K562 (cell line): ENCODE results near the gene PRC1. TPM values are rescaled to one million over a fixed set of nuclear protein-coding genes. Genes with fewer than 3 reads are reported as not detected.

Experiments used
- ASH1L ChIP-seq: fragments of 450-650 bp; IDR thresholded peaks from 2 replicates; pipeline ENCODE4 v1.6.1; 2018; ENCODE audit warnings: borderline replicate concordance, mild to moderate bottlenecking, low read depth; ENCODE audit not compliant: partially characterized antibody
- CREBBP ChIP-seq: IDR thresholded peaks from one replicate; pipeline ENCODE4 v1.6.1; 2012; ENCODE audit warnings: low read depth, mild to moderate bottlenecking, control low read depth, inconsistent platforms, low read length
- KLF16 ChIP-seq: IDR thresholded peaks from 2 replicates; pipeline ENCODE4 v1.6.1; 2016; ENCODE audit warnings: antibody characterized with exemption
- MTA1 ChIP-seq: fragments of 450-650 bp; IDR thresholded peaks from 2 replicates; pipeline ENCODE4 v1.6.1; 2017; ENCODE audit warnings: borderline replicate concordance
- MYC ChIP-seq, 2 experiments: fragments of 250-450 bp in 1 of 2; sonication (Bioruptor Pico) in 1 of 2; IDR thresholded peaks; 2 replicates each; pipeline versions ENCODE4 v1.5.1 to v1.6.1; 2012 to 2021; ENCODE audit warnings: low read depth in 2 of 2, borderline replicate concordance in 1 of 2, improper control_type of control experiment in 1 of 2, low read length in 1 of 2, mild to moderate bottlenecking in 1 of 2, moderate library complexity in 1 of 2
- RFX1 ChIP-seq: fragments of 450-650 bp; IDR thresholded peaks from 2 replicates; pipeline ENCODE4 v1.6.1; 2016; ENCODE audit warnings: mild to moderate bottlenecking, moderate library complexity
- ZBTB7A ChIP-seq: IDR thresholded peaks from 2 replicates; pipeline ENCODE4 v1.6.1; 2011; ENCODE audit warnings: low read depth, mild to moderate bottlenecking, low read length, moderate library complexity, borderline replicate concordance; ENCODE audit not compliant: control insufficient read depth
- ZNF143 ChIP-seq: sonication (generic); formaldehyde crosslinking; IDR thresholded peaks from 2 replicates; pipeline ENCODE4 v1.9.0; 2022; ENCODE audit warnings: mild to moderate bottlenecking, missing genetic modification reagents
- polyA plus RNA-seq, 8 experiments: library from polyadenylated mRNA; depleted of rRNA in 4 of 8; stranded (reverse) in 5 of 8; unstranded in 3 of 8; fragments of >200 nt; fragmentation: Nextera tagmentation in 2 of 8; fragmentation: Illumina TruSeq in 1 of 8; extraction: Ambion mirVana in 2 of 8; extraction: Trizol in 1 of 8; gene quantifications; 2 replicates each; pipeline versions ENCODE4 v1.2.1 to v1.2.3, GENCODE V29; 2011 to 2014; ENCODE audit warnings: inconsistent platforms in 1 of 8, missing spikeins in 1 of 8
- total RNA-seq, 7 experiments: library from RNA; depleted of rRNA in 6 of 7; stranded (reverse); fragments of >200 nt in 6 of 7; fragmentation: Illumina TruSeq in 2 of 7; extraction: Trizol in 2 of 7; gene quantifications; 2 replicates each; pipeline versions ENCODE4 v1.2.1 to v1.2.3, GENCODE V29; 2011 to 2021; ENCODE audit warnings: low replicate concordance in 1 of 7
- TF ChIP-seq, protein P1 (sequence below): fragments of 250-450 bp; sonication (Bioruptor Pico); IDR thresholded peaks from 2 replicates; pipeline ENCODE4 v1.4.0; 2020; ENCODE audit warnings: mild to moderate bottlenecking, moderate library complexity
- TF ChIP-seq, protein P2 (sequence below), 2 experiments: fragments of 450-650 bp in 1 of 2; sonication (generic) in 1 of 2; formaldehyde crosslinking in 1 of 2; IDR thresholded peaks; 2 replicates each; pipeline versions ENCODE4 v1.7.1 to v1.9.0; 2016 to 2022; ENCODE audit warnings: inconsistent platforms in 1 of 2, mild to moderate bottlenecking in 1 of 2, missing genetic modification reagents in 1 of 2
- TF ChIP-seq, protein P3 (sequence below): fragments of 450-650 bp; formaldehyde crosslinking; IDR thresholded peaks from 2 replicates; pipeline ENCODE4 v1.4.0; 2020; ENCODE audit warnings: mild to moderate bottlenecking, moderate library complexity

Gene PRC1
- total and polyA plus RNA-seq, 9 of the 15 experiments (the other 6 are each of a cell fraction or from before 2014, with no cell fraction given): 156 to 391 (median 240) TPM

DNA sequence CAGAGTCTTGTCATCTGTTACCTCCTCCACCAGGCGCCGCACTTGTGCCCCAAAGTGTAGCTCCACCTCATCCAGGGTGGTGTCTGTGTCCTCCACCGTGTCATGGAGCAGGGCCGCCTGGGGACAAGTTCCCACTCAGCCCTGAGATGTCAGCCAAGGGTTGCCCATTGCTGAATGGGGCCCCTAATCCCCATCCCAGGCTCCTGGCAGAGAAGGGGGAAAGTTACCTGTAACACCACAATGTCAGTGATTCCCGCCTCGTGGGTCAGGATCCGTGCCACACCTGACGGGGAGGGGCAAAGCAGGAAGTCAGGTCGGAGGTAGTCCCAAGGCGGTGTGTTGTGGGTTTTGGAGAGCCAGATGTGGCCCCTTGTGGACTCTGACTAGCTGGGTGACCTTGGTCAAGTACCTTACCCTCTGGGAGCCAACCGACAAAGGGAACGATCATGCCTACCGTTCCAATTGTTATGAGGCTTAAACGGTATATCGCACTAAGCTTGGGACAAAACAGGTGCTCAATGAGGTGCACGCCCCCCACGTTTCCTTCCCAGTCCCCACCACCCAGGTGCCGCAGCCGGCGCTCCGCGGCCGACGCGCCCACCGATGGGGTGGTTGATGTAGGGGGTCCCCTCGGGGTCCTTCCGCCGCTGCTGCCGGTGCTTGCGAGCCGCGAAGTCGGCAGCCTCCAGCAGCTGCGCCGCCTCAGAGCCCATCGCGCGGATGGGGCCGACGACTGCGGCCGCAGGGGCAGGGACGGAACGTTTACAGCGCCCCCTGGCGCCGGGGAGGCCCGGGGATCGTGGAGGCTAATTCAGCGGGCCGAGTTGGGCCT is 62.3 kb downstream of the PRC1 start, which contains the start of gene HDDC3 (continued):
- TF ChIP-seq, protein P1, sequence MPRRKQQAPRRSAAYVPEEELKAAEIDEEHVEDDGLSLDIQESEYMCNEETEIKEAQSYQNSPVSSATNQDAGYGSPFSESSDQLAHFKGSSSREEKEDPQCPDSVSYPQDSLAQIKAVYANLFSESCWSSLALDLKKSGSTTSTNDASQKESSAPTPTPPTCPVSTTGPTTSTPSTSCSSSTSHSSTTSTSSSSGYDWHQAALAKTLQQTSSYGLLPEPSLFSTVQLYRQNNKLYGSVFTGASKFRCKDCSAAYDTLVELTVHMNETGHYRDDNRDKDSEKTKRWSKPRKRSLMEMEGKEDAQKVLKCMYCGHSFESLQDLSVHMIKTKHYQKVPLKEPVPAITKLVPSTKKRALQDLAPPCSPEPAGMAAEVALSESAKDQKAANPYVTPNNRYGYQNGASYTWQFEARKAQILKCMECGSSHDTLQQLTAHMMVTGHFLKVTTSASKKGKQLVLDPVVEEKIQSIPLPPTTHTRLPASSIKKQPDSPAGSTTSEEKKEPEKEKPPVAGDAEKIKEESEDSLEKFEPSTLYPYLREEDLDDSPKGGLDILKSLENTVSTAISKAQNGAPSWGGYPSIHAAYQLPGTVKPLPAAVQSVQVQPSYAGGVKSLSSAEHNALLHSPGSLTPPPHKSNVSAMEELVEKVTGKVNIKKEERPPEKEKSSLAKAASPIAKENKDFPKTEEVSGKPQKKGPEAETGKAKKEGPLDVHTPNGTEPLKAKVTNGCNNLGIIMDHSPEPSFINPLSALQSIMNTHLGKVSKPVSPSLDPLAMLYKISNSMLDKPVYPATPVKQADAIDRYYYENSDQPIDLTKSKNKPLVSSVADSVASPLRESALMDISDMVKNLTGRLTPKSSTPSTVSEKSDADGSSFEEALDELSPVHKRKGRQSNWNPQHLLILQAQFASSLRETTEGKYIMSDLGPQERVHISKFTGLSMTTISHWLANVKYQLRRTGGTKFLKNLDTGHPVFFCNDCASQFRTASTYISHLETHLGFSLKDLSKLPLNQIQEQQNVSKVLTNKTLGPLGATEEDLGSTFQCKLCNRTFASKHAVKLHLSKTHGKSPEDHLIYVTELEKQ: 0 out of 2 replicates have a peak, but pooled peaks have one; percentile 20
- no peak for TF ChIP-seq ZNF143 (CRISPR knock-in tag)
- peak; percentile 52 for TF ChIP-seq KLF16
- no peak for TF ChIP-seq CREBBP
- TF ChIP-seq, protein P2, sequence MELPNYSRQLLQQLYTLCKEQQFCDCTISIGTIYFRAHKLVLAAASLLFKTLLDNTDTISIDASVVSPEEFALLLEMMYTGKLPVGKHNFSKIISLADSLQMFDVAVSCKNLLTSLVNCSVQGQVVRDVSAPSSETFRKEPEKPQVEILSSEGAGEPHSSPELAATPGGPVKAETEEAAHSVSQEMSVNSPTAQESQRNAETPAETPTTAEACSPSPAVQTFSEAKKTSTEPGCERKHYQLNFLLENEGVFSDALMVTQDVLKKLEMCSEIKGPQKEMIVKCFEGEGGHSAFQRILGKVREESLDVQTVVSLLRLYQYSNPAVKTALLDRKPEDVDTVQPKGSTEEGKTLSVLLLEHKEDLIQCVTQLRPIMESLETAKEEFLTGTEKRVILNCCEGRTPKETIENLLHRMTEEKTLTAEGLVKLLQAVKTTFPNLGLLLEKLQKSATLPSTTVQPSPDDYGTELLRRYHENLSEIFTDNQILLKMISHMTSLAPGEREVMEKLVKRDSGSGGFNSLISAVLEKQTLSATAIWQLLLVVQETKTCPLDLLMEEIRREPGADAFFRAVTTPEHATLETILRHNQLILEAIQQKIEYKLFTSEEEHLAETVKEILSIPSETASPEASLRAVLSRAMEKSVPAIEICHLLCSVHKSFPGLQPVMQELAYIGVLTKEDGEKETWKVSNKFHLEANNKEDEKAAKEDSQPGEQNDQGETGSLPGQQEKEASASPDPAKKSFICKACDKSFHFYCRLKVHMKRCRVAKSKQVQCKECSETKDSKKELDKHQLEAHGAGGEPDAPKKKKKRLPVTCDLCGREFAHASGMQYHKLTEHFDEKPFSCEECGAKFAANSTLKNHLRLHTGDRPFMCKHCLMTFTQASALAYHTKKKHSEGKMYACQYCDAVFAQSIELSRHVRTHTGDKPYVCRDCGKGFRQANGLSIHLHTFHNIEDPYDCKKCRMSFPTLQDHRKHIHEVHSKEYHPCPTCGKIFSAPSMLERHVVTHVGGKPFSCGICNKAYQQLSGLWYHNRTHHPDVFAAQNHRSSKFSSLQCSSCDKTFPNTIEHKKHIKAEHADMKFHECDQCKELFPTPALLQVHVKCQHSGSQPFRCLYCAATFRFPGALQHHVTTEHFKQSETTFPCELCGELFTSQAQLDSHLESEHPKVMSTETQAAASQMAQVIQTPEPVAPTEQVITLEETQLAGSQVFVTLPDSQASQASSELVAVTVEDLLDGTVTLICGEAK (IDR thresholded peaks at IDR 0.05): peak; percentile 44; the same call in 1 of the 2 replicates
- TF ChIP-seq, protein P2 (CRISPR knock-in tag; IDR thresholded peaks at IDR 0.05): no peak
- TF ChIP-seq ASH1L: no peak
- TF ChIP-seq, protein P3, sequence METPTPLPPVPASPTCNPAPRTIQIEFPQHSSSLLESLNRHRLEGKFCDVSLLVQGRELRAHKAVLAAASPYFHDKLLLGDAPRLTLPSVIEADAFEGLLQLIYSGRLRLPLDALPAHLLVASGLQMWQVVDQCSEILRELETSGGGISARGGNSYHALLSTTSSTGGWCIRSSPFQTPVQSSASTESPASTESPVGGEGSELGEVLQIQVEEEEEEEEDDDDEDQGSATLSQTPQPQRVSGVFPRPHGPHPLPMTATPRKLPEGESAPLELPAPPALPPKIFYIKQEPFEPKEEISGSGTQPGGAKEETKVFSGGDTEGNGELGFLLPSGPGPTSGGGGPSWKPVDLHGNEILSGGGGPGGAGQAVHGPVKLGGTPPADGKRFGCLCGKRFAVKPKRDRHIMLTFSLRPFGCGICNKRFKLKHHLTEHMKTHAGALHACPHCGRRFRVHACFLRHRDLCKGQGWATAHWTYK (CRISPR knock-in tag): peak; percentile 91
- TF ChIP-seq ZBTB7A: peak; percentile 71; the same call in 1 of the 2 replicates
- TF ChIP-seq MTA1: peak; percentile 48; the same call in 1 of the 2 replicates
- no peak for TF ChIP-seq RFX1
- TF ChIP-seq MYC (IDR thresholded peaks at IDR 0.05; ENCODE audit: low read depth, low read length): peak; percentile 80
- TF ChIP-seq MYC (CRISPR knock-in tag; IDR thresholded peaks at IDR 0.05; ENCODE audit: borderline replicate concordance, low read depth): no peak; the same call in 1 of the 2 replicates
